ENCODE measurements around the gene PCDHGA5.

DNA sequence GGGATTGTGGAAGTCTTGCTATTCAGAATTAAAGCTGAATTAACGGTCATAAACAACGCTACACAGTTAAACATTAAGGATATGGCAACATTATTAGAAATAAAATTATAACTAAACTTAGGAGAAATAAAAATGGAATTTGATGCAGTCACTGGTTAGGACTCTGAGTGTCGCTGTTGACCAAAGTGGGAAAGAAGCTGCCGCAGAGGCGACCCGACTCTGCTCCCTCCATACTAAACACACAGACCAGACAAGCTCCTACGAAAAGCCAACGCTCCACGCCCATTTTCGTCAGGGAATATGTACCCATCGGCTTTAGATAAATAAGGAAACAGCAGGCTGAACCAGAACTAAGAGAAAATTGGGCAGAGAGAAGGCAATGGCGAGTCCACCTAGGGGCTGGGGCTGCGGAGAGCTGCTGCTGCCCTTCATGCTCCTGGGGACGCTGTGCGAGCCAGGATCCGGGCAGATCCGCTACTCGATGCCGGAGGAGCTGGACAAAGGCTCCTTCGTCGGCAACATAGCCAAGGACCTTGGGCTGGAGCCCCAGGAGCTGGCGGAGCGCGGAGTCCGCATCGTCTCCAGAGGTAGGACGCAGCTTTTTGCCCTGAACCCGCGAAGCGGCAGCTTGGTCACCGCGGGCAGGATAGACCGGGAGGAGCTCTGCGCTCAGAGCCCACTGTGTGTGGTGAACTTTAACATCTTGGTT is at the start of gene PCDHGA5:
- no peak for TF ChIP-seq EZH2 (IDR thresholded peaks at IDR 0.05; ENCODE audit: insufficient read depth, poor library complexity, severe bottlenecking)
- no peak for TF ChIP-seq EZH2phosphoT487 (IDR thresholded peaks at IDR 0.05; ENCODE audit: insufficient read depth, low read depth)
